ENCODE measurements around the gene MMP25.

The MMP25 gene, protein sequence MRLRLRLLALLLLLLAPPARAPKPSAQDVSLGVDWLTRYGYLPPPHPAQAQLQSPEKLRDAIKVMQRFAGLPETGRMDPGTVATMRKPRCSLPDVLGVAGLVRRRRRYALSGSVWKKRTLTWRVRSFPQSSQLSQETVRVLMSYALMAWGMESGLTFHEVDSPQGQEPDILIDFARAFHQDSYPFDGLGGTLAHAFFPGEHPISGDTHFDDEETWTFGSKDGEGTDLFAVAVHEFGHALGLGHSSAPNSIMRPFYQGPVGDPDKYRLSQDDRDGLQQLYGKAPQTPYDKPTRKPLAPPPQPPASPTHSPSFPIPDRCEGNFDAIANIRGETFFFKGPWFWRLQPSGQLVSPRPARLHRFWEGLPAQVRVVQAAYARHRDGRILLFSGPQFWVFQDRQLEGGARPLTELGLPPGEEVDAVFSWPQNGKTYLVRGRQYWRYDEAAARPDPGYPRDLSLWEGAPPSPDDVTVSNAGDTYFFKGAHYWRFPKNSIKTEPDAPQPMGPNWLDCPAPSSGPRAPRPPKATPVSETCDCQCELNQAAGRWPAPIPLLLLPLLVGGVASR

DNA sequence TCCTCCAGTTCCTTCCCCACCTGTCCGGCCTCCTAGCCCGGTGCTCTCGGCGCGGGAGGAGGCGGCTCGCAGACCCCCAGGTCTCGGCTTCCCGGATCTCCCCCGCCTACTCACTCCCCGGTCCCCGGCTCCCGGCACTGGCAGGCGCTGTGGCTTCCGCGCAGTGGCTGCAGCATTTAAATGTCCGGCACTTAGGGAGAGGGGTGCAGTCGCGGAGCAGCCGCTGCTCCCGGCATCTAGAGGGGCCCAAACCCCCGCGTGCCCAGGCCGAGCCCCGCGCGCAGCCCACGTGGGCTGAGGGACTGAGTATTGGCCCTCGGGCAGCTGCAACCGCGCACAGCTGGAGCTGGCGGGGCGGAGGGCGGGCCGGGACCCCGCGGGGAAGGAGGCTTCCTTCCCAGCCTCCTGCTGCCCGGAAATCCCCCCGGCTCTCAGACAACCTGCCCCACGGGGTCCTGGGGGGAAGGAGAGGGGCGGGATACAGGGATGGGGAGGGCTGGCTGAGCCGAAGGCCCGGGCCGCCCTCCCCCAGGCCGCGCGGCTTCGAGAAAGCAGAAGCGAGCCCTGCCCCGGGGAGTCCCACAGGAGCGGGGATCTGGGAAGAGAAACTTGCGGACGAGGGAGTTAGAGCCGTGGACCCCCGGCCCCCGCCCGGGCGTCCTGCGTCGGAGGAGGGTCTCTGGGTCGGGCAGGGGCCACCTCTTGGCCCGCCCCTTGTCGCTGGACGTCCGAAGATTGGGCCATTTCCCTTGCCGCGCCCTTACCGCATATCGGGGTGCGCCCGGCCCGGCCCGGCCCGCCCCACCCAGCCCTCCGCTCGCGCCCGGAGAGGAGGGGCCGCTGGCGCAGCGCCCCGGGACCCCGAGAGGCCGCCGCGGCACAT is at the start of gene MMP25:
MMP25 (plus strand) TSS at position 804 of the 883 bp plus-strand sequence. CDS start 357 bp downstream, outside the sequence.
- DNase-seq (ENCODE audit: low read depth) = no peak

DNA sequence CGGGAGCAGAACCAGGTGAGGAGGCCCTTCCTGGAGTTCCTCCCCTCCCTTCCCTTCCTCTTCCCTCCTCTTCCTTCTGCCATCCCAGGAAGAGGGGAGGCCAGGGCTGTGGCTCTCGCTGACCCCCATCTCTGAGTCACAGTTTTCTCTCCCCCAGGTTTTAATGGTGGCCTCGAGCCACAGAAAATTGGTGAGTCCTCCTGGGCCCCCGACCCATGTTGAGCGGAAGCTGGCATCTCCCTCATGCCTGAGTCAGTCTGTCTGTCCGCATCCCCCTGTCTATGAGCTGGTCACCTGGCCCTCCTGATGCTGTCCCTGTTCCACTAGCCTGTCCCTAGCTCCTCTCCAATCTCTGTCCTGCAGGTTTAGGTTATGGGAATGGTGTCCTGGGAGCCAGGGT is 46.4 kb upstream of the MMP25 start:
- no peak for DNase-seq (ENCODE audit: low read depth)

DNA sequence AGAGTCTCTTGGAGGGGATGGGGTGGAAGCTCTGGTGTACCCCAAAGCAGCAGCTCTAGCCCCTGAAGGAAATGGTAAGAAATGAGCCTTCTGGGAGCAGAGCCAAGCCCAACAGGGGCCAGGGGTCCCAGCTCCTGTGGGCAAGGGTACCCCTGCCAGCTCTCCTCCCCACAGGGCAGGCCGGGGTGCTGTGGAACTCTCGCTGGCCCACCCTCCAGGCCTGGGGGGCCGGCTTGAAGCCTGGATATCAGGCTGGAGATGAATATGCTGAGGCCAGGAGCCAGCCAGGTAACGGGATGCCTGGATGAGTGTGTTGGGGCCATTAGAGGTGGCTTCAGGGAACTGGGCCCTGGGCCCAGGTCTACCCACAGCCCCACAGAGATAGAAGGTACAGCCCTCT is 45.8 kb upstream of the MMP25 start:
- DNase-seq (ENCODE audit: low read depth) = no peak

DNA sequence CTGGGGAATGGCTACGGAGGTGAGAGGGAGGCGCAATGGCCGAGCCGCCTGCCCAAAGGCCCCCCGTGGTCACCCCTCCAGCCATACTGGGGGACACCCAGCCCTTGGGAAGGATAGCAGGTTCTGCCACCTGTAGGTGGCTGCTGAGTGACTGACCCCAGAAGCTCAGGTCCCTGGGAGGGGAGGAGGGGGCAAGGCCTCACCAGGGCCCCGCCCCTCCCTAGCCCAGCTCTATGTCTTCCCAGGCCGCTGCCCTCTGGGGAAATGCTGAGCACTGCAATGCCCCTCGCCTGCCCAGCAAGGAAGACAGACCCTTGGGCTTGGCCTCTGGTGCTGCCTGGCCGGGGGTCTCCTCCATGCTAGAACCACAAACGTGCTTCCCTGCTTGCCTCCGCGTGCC is 45.0 kb upstream of the MMP25 start:
- DNase-seq (ENCODE audit: low read depth) = no peak

DNA sequence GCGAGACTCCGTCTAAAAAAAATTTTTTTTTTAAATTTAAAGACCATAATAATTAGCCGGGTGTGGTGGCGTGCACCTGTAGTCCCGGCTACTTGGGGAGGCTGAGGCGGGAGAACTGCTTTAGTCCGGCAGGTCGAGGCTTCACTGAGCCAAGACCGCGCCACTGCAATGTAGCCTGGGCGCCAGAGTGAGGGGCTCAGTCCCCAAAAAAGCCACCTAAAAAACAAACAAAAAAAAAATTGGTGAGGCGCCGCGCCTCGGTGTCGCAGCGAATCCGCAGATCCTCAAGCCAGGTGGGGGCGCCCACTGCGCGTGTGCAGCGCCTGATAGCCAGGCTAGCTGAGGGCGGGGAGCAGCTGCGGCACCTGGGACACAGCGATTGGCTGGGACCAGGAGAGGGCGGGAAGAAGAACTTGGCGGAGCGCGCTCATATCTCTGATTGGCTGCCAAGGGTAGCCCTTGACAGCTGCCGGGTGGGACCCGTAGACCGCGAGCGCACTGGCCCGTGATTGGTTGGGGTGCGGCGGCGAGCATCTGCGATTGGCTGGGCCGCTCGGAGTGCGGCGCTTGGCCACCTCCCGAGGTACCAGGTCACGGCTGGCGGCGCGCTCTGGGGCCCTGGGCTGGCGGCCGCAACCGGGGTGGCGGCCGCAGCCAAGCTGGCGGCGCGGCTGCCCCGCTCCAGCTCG is 42.6 kb upstream of the MMP25 start:
- DNase-seq (ENCODE audit: low read depth) = peak; percentile 90

DNA sequence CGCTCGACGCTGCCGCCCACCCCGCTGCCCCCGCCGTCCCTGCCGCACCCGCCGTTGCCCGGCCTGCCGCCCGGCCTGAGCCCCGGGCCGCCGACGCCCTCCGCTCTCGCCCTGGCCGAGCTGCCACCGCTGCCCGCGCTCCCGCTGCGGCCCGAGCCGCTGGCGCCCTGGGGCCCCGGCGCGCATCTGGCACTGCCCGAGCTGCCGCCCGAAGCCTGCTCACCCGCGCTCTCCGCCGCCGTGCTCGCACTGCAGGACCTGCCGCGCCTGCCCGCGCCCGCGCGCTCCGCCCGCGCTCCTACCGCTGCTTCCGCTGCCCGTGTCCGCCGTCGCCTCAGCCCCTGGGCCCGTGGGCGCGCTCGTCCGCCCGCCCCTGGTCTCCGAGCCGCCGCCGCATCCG is 42.0 kb upstream of the MMP25 start:
- DNase-seq (ENCODE audit: low read depth) = no peak

DNA sequence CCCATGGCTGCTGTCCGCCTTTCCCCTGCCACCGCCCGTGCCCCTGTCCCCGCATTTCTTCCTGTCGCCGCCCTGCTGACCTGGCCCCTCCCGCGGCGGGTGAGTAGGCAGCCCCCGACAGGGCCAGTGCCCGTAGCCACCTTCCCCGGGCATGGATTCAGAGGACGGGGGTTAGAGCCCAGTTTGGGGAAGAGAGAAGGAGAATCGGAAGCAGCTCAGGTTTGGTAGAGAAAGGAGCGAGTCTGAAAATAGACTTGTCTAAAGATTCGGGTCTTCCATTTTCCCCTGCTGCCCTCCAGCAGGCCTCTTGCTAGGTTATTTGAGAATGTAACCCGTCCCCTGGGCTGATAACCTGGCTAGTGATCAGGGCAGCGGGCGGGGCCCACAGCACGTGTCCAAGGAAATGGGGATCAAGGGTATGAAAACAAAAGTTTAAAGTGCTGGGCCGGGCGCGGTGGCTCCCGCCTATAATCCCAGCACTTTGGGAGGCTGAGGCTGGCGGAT is 41.5 kb upstream of the MMP25 start:
- DNase-seq (ENCODE audit: low read depth) = no peak

DNA sequence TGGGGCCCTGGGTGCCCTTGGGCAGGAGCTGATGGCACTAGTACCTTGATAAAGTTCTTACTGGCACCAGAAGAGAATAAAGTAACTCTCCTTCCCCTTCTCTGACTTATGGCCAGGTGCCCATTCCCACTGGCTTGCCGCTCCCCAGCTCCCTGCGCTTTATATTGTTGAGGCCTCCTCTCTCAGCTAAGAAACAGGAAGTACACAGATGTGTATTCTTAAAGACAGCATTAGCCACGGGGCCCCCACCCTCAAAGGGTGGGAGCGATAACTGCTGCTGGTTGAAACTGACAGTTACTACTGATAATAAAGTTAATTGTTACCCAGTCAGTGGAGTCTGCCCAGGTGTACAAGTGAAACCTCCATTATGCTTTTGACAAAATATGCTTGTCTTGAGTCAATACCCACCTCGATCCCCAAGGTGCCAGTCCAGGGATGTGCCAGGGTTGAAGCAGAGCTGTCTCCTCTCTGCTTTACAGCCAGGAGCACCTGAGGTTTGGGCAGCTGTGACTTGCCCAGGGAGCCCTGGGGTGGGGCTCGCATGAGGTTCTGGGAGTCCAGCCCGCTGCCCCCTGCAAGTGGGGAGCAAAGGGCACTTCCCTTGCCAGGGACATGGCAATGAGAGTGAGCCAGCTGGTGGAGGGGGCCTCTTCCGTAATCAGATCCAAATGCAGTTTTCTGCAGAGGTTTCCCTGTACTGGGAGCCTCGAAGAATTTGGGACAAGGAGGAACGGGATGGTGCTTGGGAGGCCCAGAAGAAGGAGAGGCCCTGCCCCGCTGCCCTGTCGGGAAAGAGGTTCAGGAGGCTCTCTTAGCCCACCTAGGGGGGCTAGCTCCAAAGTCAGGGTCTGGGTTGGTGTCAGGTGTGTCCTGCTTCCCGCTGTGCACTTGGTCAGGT is 39.1 kb upstream of the MMP25 start:
- no peak for DNase-seq (ENCODE audit: low read depth)

DNA sequence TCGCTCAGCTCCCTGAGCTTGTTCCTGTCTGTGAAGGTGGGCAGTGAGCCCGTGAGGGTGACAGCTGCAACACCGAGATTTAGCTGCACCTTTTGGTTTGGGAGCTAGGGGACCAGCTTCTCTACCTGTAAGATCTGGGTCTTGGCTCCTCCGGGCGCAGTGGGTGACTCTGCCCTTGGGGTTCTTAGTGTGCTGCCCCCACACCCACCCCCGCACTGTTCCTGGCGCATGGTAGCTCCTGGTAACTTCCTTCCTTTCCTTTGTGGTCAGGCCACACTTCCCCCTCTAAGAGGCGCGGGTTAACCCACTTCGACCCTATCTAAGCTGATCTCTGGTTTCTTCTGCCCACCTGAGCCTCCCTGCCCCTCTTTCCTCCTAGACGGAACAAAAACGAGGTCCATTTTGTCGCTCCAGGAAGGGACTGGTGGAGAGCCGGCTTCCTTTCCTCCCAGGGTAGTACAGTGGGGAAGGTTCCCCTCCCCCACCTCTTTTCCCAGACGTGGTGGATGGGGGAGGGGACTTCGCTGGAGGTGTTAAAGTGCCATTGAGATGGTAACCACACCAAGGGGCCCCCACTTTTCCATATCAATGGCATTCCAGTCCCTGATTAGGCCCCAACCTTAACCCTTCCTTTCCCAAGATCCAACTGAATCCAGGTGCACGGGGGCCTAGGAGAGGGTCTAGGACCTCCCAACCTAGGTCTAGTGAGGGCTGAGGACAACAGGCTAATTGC is 38.2 kb upstream of the MMP25 start:
- DNase-seq (ENCODE audit: low read depth) = no peak

DNA sequence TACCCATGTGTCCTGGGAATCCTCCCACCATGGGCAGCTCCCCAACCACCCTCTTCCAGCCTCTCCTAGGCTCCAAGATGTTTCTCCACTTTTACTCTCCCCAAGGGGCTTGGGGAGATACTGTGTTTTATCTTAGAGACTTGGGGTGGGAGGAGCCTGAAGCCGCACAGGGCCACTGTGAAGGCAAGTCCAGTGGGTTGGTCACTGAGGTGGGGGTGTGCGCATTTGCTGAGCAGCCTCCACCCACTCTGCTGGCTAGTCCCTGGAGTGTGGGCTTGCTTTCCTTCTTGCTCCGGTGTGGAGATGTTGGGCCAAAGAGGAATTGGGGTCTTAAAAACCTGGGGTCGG is 37.7 kb upstream of the MMP25 start:
- DNase-seq (ENCODE audit: low read depth) = no peak

DNA sequence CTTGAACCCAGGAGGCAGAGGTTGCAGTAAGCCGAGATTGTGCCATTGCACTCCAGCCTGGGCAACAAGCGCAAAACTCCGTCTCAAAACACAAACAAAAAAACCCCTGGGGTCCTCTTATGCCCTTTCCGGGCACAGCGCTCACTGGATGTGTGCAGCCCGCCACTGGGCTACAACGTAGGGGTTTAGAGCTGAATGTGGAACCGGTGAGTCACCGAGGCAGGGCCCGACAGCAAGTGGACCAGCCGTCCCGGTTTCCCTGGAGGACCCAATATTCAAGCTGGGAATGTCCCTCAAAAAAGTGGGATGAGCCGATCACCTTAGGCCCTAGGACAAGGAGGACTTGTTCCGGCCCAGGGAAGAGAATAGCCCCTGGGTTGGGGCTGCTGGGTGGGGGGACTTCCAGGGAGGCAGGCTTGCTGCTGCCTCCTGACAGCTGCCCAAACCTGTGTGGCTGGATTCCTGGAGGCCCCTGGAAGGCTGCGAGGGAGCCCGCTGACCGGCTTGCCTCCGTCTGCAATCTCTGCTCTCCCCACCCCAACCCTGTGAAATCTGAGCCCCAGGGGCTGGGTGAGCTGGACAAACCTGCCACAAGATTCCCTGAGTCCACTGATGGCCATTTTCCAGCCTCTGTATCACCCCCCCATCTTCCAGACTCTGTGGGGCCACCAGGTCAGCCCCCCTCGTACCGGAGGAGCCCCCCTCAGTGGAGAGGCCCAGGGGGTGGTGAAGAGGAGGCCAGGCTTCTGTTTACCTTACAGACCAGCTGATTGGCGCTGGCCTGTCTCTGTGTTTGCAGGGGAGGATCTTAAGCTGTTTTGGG is 36.6 kb upstream of the MMP25 start:
- DNase-seq (ENCODE audit: low read depth) = no peak

DNA sequence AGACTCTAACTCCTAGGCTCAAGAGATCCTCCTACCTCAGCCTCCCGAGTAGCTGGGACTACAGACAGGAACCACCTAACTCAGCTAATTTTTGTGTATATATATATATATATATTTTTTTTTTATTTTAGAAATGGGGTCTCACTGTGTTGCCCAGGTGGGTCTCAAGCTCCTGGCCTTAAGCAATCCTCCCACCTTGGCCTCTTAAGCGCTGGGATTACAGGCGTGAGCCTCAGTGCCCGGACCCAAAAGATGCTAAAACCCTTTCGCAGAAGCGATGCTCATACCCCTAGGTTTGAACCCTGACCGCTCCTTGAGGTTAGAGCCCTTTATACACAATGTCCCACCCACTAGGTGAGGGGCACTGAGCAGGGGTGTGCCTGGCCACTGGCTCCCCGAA is 35.9 kb upstream of the MMP25 start:
- DNase-seq (ENCODE audit: low read depth) = no peak

DNA sequence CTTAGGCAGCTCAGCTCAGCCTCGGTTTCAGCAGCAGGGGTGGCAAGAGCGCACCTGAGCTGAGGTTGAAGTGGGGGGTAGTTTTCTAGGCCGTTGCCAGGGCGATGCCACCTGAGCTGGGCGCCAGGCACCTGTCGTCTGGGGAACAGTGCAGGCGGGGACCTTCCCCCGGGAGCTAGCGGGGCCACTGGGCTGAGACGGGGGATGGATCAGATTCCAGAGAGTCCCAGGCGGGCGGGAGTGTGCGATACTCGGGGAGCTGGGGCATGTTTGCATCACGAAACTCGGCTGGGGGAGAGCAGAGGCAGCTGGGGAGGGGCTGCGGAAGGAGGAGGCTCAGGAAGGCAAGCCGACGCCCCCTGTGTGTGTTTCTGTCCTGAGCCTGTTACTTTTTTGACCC is 34.1 kb upstream of the MMP25 start:
- DNase-seq (ENCODE audit: low read depth) = no peak

DNA sequence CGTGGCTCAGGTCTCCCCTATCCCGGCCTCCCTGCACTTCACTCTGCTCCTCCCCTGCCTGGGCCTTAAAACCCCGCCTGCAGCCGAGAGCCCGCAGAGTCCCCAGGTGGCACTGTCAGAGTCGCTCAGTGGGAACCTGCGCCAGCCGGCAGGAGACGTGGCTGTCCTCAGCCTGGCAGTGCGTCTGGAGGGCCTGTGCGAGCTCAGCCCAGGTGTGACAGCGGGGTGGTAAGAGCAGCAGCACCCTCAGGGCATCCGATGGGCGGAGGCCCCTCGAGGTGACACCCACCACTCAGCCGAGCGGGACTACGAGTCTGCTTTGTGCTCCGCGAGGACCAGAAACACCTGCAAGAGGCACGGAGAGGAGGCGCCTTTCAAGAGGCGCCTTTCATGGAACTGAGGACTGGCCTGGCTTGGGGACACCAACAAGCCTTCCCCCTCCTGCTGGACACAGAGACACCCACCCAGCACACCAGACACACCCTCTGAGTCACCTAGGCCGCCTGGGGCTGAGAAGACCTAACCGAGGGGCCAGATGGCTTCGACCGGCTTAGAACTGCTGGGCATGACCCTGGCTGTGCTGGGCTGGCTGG is 33.4 kb upstream of the MMP25 start, which contains the start of gene CLDN9:
CLDN9 (plus strand) TSS at position 96 of the 593 bp plus-strand sequence; CDS start at position 536, 440 bp downstream.
- DNase-seq (ENCODE audit: low read depth) = no peak

DNA sequence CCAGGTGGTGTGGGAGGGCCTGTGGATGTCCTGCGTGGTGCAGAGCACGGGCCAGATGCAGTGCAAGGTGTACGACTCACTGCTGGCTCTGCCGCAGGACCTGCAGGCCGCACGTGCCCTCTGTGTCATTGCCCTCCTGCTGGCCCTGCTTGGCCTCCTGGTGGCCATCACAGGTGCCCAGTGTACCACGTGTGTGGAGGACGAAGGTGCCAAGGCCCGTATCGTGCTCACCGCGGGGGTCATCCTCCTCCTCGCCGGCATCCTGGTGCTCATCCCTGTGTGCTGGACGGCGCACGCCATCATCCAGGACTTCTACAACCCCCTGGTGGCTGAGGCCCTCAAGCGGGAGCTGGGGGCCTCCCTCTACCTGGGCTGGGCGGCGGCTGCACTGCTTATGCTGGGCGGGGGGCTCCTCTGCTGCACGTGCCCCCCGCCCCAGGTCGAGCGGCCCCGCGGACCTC is 32.8 kb upstream of the MMP25 start:
- DNase-seq (ENCODE audit: low read depth) = no peak

DNA sequence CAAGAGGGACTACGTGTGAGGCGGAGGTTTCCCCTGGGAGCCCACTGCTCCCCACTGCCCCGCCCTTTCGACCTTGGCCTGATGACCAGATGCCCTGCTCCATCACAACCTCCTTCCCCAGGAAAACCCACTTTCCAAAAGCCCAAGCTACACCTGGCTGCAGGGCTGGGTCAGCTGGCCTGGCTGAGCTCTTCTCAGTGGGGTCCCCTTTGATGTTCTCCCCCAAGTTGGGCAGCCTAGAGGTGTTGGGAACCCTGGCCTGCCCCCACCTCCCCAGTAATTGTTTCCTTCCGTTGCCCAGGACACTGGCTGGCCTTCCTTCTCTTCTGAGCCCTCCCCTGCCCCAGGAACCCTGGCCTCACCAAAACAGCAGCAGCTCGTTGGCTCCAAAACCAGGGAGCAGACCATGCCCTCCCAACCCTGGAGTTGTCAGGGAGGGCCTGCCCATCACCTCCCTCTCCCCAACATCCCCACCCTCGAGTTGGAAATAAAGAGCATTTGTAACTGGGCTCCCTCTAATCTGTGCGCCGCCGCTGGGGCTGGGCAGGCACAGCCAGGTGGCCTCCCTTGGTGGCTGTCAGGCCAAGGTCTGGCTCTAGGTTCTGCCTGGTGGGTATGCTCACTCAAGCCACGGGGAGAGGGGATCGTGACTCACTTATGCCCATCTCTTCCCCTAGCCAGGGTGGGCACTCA is 32.2 kb upstream of the MMP25 start:
- DNase-seq (ENCODE audit: low read depth) = no peak

DNA sequence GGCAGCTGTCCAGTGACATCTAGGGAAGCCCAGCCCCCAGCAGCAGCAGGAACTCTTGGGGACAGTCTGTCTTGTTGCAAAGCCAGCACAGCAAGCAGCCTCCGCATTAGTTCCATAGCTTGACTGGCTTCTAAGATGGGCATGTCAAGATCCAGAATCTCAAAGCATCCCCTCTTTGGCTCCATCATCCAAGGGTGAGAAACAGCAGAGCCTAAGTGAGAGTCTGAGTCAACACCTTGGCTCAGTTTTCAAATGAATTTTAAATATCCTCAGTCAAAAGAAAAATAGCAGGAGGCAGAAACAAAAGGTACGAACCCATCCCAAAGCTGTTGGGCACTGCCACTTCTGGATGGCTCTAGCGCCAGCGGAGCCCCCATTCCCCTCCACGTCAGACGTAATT is 31.4 kb upstream of the MMP25 start:
- DNase-seq (ENCODE audit: low read depth) = no peak

DNA sequence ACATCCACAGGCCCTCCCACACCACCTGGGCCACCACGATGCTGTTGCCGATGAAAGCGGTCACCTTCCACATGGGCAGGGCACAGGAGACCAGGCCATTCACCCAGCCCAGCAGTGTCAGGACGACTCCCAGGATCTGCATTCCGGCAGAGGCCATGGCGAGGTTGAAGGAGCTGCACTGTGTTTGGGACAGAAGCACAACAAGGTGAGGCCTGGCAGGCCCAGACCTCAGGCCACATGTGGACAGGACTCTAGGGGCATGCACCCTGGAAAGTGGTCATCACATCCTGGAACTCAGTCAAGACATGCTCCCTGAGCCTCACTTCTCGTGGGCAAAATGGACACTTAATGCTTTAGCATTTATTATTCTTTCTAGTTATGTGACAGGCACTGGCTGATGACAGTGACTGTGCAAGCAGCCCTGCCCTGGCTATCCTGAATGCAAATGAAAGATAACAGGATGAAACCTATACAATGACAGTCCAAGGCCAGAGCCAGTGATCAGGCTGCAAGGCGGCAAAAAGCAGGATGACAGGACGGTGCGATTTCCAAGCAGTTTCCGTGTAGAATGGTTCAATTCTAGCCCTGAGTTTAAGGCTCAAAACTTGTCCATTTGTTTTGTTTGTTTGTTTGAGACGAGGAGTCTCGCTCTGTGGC is 30.4 kb upstream of the MMP25 start:
- DNase-seq (ENCODE audit: low read depth) = no peak
